ENCODE data around the gene EYA2.

DNA sequence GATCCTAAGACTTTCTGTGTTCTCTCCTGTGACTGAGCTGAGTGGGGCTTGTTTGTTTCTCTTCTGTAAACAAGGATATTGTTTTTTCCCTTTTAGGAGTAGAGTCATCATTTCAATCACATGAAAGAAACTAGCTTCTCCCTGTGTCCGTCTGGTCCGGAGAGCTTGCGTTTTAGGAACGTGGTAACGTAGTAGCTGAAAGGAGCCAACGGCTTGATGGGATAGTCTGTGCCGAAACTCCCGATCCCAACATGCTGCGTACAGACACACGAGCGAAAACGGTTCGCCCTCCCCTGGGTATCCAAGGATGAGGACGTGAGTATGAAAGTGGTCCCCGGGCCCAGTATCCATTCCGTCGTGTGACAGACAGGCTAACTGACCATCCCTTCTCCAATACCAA is 315.3 kb downstream of the EYA2 start:
- TF ChIP-seq, protein P1, sequence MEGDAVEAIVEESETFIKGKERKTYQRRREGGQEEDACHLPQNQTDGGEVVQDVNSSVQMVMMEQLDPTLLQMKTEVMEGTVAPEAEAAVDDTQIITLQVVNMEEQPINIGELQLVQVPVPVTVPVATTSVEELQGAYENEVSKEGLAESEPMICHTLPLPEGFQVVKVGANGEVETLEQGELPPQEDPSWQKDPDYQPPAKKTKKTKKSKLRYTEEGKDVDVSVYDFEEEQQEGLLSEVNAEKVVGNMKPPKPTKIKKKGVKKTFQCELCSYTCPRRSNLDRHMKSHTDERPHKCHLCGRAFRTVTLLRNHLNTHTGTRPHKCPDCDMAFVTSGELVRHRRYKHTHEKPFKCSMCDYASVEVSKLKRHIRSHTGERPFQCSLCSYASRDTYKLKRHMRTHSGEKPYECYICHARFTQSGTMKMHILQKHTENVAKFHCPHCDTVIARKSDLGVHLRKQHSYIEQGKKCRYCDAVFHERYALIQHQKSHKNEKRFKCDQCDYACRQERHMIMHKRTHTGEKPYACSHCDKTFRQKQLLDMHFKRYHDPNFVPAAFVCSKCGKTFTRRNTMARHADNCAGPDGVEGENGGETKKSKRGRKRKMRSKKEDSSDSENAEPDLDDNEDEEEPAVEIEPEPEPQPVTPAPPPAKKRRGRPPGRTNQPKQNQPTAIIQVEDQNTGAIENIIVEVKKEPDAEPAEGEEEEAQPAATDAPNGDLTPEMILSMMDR (IDR thresholded peaks at IDR 0.05 in 4 of 5, conservative IDR thresholded peaks at IDR 0.05 in 1 of 5): no peak
- TF ChIP-seq POLR2A (IDR thresholded peaks at IDR 0.05): no peak
